Measurements from ENCODE around the gene COPS6.
A peak's percentile ranks its signal among the peaks of the same experiment; 100 is the strongest.

COPS6 gene

GRCh38 chr7:100122067-100122466, 33.3 kb downstream of the COPS6 start:
- no peak for TF ChIP-seq CTCF (IDR thresholded peaks at IDR 0.05; ENCODE audit: low read depth, low read length)
- DNase-seq (ENCODE audit: extremely low read depth, low read depth), result no peak

DNA sequence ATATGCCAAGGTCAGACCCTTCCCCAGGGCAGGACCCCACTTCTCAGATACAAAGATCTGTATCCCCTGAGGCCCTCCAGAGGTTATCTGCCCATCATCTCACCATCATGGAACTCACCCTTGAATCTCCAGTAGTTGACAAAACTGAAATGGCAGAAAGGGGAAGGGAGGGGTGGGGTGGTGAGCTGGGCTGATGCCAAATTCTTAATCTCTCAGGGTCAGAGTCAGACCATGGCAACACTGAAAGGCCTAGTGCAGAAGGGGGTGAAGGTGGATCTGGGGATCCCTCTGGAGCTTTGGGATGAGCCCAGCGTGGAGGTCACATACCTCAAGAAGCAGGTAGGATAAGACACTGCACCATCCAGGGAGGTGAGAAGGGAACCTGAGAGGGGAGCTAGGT, 33.8 kb downstream of the COPS6 start:
- no peak for TF ChIP-seq CTCF (IDR thresholded peaks at IDR 0.05; ENCODE audit: low read depth, low read length)
- no peak for DNase-seq (ENCODE audit: extremely low read depth, low read depth)

DNA sequence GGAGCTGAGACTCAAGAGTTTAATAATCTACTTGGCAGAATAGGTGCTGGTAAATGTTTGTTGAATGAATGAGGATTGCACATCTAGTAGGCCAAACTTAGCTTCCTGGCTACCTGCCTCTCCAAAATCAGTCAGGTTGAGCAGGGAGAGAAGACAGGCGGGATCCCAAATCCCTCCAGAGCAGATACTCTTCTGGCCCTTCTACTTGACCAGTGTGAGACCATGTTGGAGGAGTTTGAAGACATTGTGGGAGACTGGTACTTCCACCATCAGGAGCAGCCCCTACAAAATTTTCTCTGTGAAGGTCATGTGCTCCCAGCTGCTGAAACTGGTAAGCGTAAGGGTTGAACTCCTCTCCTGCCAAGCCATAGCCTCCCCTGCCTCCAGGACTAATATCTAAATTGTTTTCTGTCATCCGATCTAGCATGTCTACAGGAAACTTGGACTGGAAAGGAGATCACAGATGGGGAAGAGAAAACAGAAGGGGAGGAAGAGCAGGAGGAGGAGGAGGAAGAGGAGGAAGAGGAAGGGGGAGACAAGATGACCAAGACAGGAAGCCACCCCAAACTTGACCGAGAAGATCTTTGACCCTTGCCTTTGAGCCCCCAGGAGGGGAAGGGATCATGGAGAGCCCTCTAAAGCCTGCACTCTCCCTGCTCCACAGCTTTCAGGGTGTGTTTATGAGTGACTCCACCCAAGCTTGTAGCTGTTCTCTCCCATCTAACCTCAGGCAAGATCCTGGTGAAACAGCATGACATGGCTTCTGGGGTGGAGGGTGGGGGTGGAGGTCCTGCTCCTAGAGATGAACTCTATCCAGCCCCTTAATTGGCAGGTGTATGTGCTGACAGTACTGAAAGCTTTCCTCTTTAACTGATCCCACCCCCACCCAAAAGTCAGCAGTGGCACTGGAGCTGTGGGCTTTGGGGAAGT, 35.8 kb downstream of the COPS6 start:
- TF ChIP-seq CTCF (IDR thresholded peaks at IDR 0.05; ENCODE audit: low read depth, low read length), result no peak
- no peak for DNase-seq (ENCODE audit: extremely low read depth, low read depth)

DNA sequence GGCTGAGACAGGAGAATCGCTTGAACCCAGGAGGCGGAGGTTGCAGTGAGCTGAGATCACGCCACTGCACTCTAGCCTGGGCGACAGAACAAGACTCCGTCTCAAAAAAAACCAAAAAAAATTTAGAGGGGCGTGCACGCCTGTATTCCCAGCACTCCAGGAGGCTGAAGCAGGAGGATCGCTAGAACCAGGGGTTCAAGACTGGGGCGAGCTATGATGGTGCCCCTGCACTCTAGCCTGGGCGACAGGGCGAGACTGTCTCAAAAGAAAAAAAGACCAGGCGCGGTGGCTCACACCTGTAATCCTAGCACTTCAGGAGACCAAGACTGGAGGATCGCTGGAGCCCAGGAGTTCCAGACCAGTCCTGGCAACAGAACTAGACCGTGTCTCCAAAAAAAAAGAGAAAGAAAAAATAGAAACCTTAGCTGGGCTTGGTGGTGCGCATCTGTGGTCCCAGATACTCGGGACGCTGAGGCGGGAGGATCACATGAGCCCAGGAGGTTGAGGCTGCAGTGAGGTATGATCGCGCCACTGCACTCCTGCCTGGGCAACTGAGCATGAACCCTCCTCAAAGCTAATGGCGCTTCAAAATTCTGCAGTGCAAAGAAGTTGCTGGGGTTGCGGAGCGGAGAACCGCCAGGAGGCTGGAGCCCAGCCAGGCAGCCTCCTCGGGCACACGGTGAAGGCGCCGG, 37.6 kb downstream of the COPS6 start:
- no peak for TF ChIP-seq CTCF (IDR thresholded peaks at IDR 0.05; ENCODE audit: low read depth, low read length)
- DNase-seq (ENCODE audit: extremely low read depth, low read depth), result no peak

- peak; percentile 86 for DNase-seq (ENCODE audit: extremely low read depth, low read depth)
- no peak for TF ChIP-seq CTCF (IDR thresholded peaks at IDR 0.05; ENCODE audit: low read depth, low read length)
Measured at GRCh38 chr7:100126931-100127865, 38.4 kb downstream of the COPS6 start, which contains the start of gene MBLAC1. MBLAC1 (plus strand) TSS chr7:100126967; CDS start chr7:100127396, 429 bp downstream.

GRCh38 chr7:100127866-100128636, 39.3 kb downstream of the COPS6 start:
- no peak; the same call in 1 of the 2 replicates for TF ChIP-seq CTCF (IDR thresholded peaks at IDR 0.05; ENCODE audit: low read depth, low read length)
- no peak for DNase-seq (ENCODE audit: extremely low read depth, low read depth)
